Measurements from ENCODE around the gene CCR2. TPM values are rescaled to one million over a fixed set of nuclear protein-coding genes. Genes with fewer than 3 reads are reported as not detected.
"Not testable (repeated sequence)": the region's sequence is repeated elsewhere in the genome, so short reads cannot be mapped to it uniquely, and the experiment has no call there.

Gene CCR2
- total and polyA plus RNA-seq, 2 experiments from 2014 or later: not detected

GRCh38 chr3:46383951-46384330 lies 30.0 kb downstream of the CCR2 start:
- 53% methylated on average over 5 of the region's 5 CpGs for WGBS, 2 experiments (ENCODE audit: low coverage in 1 of 2, low lambda C conversion rate in 2 of 2, missing lambda C conversion rate in 2 of 2)
- in situ Hi-C loops (cut with MboI): no loop called here
- Histone ChIP-seq H3F3A (ENCODE audit: insufficient read depth) (no peaks in the 10 kb centered on the region), H3K4me3 (no peak overlapping the region), H3K36me3 (ENCODE audit: low read depth) (no peaks in the 10 kb centered on the region), H3K27ac (no peak overlapping the region), H4K20me1 (ENCODE audit: insufficient read depth) (no peaks in the 10 kb centered on the region), H2AFZ (no peak overlapping the region), H3K79me2 (ENCODE audit: insufficient read depth) (no peaks in the 10 kb centered on the region), H3K4me2 (ENCODE audit: unreplicated experiment) (no peak overlapping the region), H3K9ac (no peak overlapping the region), H3K9me3 (ENCODE audit: low read depth) (no peaks in the 10 kb centered on the region), H3K4me1 (ENCODE audit: insufficient read depth) (0 out of 2 replicates have a peak, but pooled peaks cover 4% of the 10 kb centered on the region), H3K9me2 (ENCODE audit: insufficient read depth) (no peaks in the 10 kb centered on the region), H3K27me3 (replicated peaks; ENCODE audit: insufficient read depth) (peaks cover 43% of the 10 kb centered on the region)
- no peak for DNase-seq
- TF ChIP-seq EZH2phosphoT487 (IDR thresholded peaks at IDR 0.05; ENCODE audit: insufficient read depth, low read depth) (no peak), EZH2 (IDR thresholded peaks at IDR 0.05; ENCODE audit: insufficient read depth, poor library complexity, severe bottlenecking) (no peak)

DNA sequence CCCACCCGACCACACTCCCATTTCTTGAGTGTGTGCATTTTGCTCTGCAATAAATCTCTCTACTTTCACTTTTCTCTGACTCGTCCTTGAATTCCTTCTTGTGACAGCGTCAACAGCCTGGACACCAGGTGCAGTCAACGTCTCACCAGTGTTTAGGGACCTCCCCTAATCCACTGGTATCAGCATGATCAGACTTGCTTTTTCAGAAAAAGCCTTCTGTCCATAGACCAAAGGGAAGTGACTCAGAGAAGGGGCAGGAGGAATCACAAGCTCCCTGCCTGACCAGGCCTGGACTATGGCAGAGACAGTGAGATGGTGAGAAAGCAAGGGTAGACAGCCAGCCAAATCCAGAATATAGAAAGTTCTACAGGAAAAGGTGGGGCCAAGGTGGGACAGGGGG lies 32.3 kb downstream of the CCR2 start:
- no peaks in the 10 kb centered on the region for H4K20me1 ChIP-seq (ENCODE audit: insufficient read depth)
- no peaks in the 10 kb centered on the region for H3K9me2 ChIP-seq (ENCODE audit: insufficient read depth)
- no peak overlapping the region for H3K4me2 ChIP-seq (ENCODE audit: unreplicated experiment)
- WGBS, 2 experiments (ENCODE audit: low coverage in 1 of 2, low lambda C conversion rate in 2 of 2, missing lambda C conversion rate in 2 of 2): 44 to 51% methylated on average over 4 of the region's 4 CpGs
- 0 out of 2 replicates have a peak, but pooled peaks cover 4% of the 10 kb centered on the region for H3K4me1 ChIP-seq (ENCODE audit: insufficient read depth)
- DNase-seq: peak; percentile 65
- H3K4me3 ChIP-seq: no peak overlapping the region
- H3K79me2 ChIP-seq (ENCODE audit: insufficient read depth): no peaks in the 10 kb centered on the region
- H3K27me3 ChIP-seq (replicated peaks; ENCODE audit: insufficient read depth): peaks cover 41% of the 10 kb centered on the region
- in situ Hi-C loops (cut with MboI): no loop called here
- no peaks in the 10 kb centered on the region for H3K9me3 ChIP-seq (ENCODE audit: low read depth)
- H3F3A ChIP-seq (ENCODE audit: insufficient read depth): no peaks in the 10 kb centered on the region
- H3K9ac ChIP-seq: no peak overlapping the region
- no peak for TF ChIP-seq EZH2phosphoT487 (IDR thresholded peaks at IDR 0.05; ENCODE audit: insufficient read depth, low read depth)
- no peak for TF ChIP-seq EZH2 (IDR thresholded peaks at IDR 0.05; ENCODE audit: insufficient read depth, poor library complexity, severe bottlenecking)
- no peak overlapping the region for H3K27ac ChIP-seq
- H3K36me3 ChIP-seq (ENCODE audit: low read depth): no peaks in the 10 kb centered on the region
- no peak overlapping the region for H2AFZ ChIP-seq

GRCh38 chr3:46388847-46389246 lies 34.9 kb downstream of the CCR2 start:
- DNase-seq; H3F3A ChIP-seq (ENCODE audit: insufficient read depth); H3K4me3 ChIP-seq; H3K4me1 ChIP-seq (ENCODE audit: insufficient read depth); H3K36me3 ChIP-seq (ENCODE audit: low read depth); H3K4me2 ChIP-seq (ENCODE audit: unreplicated experiment); H4K20me1 ChIP-seq (ENCODE audit: insufficient read depth); H3K9ac ChIP-seq; H3K27ac ChIP-seq; H2AFZ ChIP-seq; H3K79me2 ChIP-seq (ENCODE audit: insufficient read depth); H3K9me3 ChIP-seq (ENCODE audit: low read depth); in situ Hi-C loops (cut with MboI); H3K9me2 ChIP-seq (ENCODE audit: insufficient read depth): not testable (repeated sequence)
- 85 to 91% methylated on average over 4 of the region's 4 CpGs for WGBS, 2 experiments (ENCODE audit: low coverage in 1 of 2, low lambda C conversion rate in 2 of 2, missing lambda C conversion rate in 2 of 2)
- peaks cover 33% of the 10 kb centered on the region for H3K27me3 ChIP-seq (replicated peaks; ENCODE audit: insufficient read depth)

- H3K36me3 ChIP-seq (ENCODE audit: low read depth): no peaks in the 10 kb centered on the region
- H3K9me3 ChIP-seq (ENCODE audit: low read depth): no peaks in the 10 kb centered on the region
- H3K4me1 ChIP-seq (ENCODE audit: insufficient read depth): 0 out of 2 replicates have a peak, but pooled peaks cover 4% of the 10 kb centered on the region
- in situ Hi-C loops (cut with MboI): no loop called here
- WGBS, 2 experiments (ENCODE audit: low coverage in 1 of 2, low lambda C conversion rate in 2 of 2, missing lambda C conversion rate in 2 of 2): 60 to 63% methylated on average over 6 of the region's 6 CpGs
- H3K4me2 ChIP-seq (ENCODE audit: unreplicated experiment): no peak overlapping the region
- TF ChIP-seq EZH2phosphoT487 (IDR thresholded peaks at IDR 0.05; ENCODE audit: insufficient read depth, low read depth) (no peak), EZH2 (IDR thresholded peaks at IDR 0.05; ENCODE audit: insufficient read depth, poor library complexity, severe bottlenecking) (no peak)
- H3K4me3 ChIP-seq: no peak overlapping the region
- no peak overlapping the region for H3K9ac ChIP-seq
- no peaks in the 10 kb centered on the region for H3K79me2 ChIP-seq (ENCODE audit: insufficient read depth)
- no peaks in the 10 kb centered on the region for H3K9me2 ChIP-seq (ENCODE audit: insufficient read depth)
- H2AFZ ChIP-seq: no peak overlapping the region
- H4K20me1 ChIP-seq (ENCODE audit: insufficient read depth): no peaks in the 10 kb centered on the region
- no peaks in the 10 kb centered on the region for H3F3A ChIP-seq (ENCODE audit: insufficient read depth)
- peaks cover 30% of the 10 kb centered on the region for H3K27me3 ChIP-seq (replicated peaks; ENCODE audit: insufficient read depth)
- DNase-seq: no peak
- no peak overlapping the region for H3K27ac ChIP-seq
Observed at GRCh38 chr3:46389306-46389705, 35.4 kb downstream of the CCR2 start.

GRCh38 chr3:46391526-46391925 lies 37.6 kb downstream of the CCR2 start:
- H3K4me1 ChIP-seq (ENCODE audit: insufficient read depth); H3K79me2 ChIP-seq (ENCODE audit: insufficient read depth); H3F3A ChIP-seq (ENCODE audit: insufficient read depth); H2AFZ ChIP-seq; H3K9me2 ChIP-seq (ENCODE audit: insufficient read depth); H3K9me3 ChIP-seq (ENCODE audit: low read depth); H3K27ac ChIP-seq; H3K4me2 ChIP-seq (ENCODE audit: unreplicated experiment); DNase-seq; H4K20me1 ChIP-seq (ENCODE audit: insufficient read depth); H3K36me3 ChIP-seq (ENCODE audit: low read depth); H3K9ac ChIP-seq; in situ Hi-C loops (cut with MboI); H3K4me3 ChIP-seq: not testable (repeated sequence)
- WGBS, 2 experiments (ENCODE audit: low coverage in 1 of 2, low lambda C conversion rate in 2 of 2, missing lambda C conversion rate in 2 of 2): 82 to 85% methylated on average over 5 of the region's 5 CpGs
- peaks cover 28% of the 10 kb centered on the region for H3K27me3 ChIP-seq (replicated peaks; ENCODE audit: insufficient read depth)
